Cardiac muscle cell (in vitro differentiated cells and primary cell): ENCODE measurements around the gene ENOSF1. TPM values are rescaled to one million over a fixed set of nuclear protein-coding genes. Genes with fewer than 3 reads are reported as not detected.

Source experiments
- DNase-seq, 2 donors: peaks; one replicate each; pipeline versions ENCODE4 v3.0.0 to v3.0.0-alpha.2; 2010 to 2017; ENCODE audit warnings: low read depth in 1 of 2, low spot score in 1 of 2
- H3K27ac ChIP-seq: fragments of 200-600 bp; sonication (generic); 2 replicates; pipeline ENCODE4 v1.5.1; 2016
- H3K27me3 ChIP-seq: fragments of 200-600 bp; sonication (generic); 2 replicates; pipeline ENCODE4 v1.6.0; 2016; ENCODE audit warnings: control low read depth
- H3K36me3 ChIP-seq: fragments of 200-600 bp; sonication (generic); 2 replicates; pipeline ENCODE4 v1.5.1; 2016; ENCODE audit warnings: control low read depth
- H3K4me1 ChIP-seq: fragments of 200-600 bp; sonication (generic); 2 replicates; pipeline ENCODE4 v1.8.1; 2017; ENCODE audit warnings: low read depth, mild to moderate bottlenecking, mixed run types
- H3K4me3 ChIP-seq: fragments of 200-600 bp; sonication (generic); 2 replicates; pipeline ENCODE4 v1.5.1; 2016; ENCODE audit warnings: mild to moderate bottlenecking
- H3K9me3 ChIP-seq: fragments of 200-600 bp; sonication (generic); 2 replicates; pipeline ENCODE4 v1.5.1; 2017; ENCODE audit warnings: low read depth, mild to moderate bottlenecking, control low read depth
- CTCF ChIP-seq: IDR thresholded peaks from 2 replicates; pipeline ENCODE4 v1.5.1; 2012; ENCODE audit warnings: low read depth, mild to moderate bottlenecking, low read length
- polyA plus RNA-seq: library from polyadenylated mRNA; unstranded; fragments of >200 nt; fragmentation: Nextera tagmentation; extraction: Ambion mirVana; gene quantifications from 2 replicates; pipeline ENCODE4 v1.2.1, GENCODE V29; 2016
- total RNA-seq: library from RNA; depleted of rRNA; stranded (reverse); fragments of >200 nt; gene quantifications from 2 replicates; pipeline ENCODE4 v1.2.3, GENCODE V29; 2016

Gene ENOSF1
- total and polyA plus RNA-seq, 2 experiments from 2014 or later, result 66.7 to 72.0 TPM

- Histone ChIP-seq H3K4me3 (no peak overlapping the region), H3K27me3 (no peaks in the 10 kb centered on the region), H3K36me3 (peaks cover 17% of the 10 kb centered on the region), H3K27ac (no peak overlapping the region), H3K4me1 (no peaks in the 10 kb centered on the region), H3K9me3 (no peaks in the 10 kb centered on the region)
- DNase-seq, result no peak
- TF ChIP-seq CTCF, result no peak
Measured at GRCh38 chr18:725646-726045, 13.2 kb upstream of the ENOSF1 start.

GRCh38 chr18:723541-724080 is 11.2 kb upstream of the ENOSF1 start:
- H3K27ac ChIP-seq, result no peak overlapping the region
- H3K4me1 ChIP-seq, result no peaks in the 10 kb centered on the region
- no peaks in the 10 kb centered on the region for H3K9me3 ChIP-seq
- H3K36me3 ChIP-seq, result peaks cover 15% of the 10 kb centered on the region
- no peak for DNase-seq
- H3K4me3 ChIP-seq, result no peak overlapping the region
- H3K27me3 ChIP-seq, result no peaks in the 10 kb centered on the region
- TF ChIP-seq CTCF, result no peak

GRCh38 chr18:717003-717402 is 4.6 kb upstream of the ENOSF1 start:
- TF ChIP-seq CTCF, result no peak
- DNase-seq, result no peak
- H3K36me3 ChIP-seq, result no peaks in the 10 kb centered on the region
- no peaks in the 10 kb centered on the region for H3K9me3 ChIP-seq
- no peaks in the 10 kb centered on the region for H3K27me3 ChIP-seq
- no peaks in the 10 kb centered on the region for H3K4me1 ChIP-seq
- no peak overlapping the region for H3K4me3 ChIP-seq
- H3K27ac ChIP-seq, result no peak overlapping the region

GRCh38 chr18:715626-716025 is 3.2 kb upstream of the ENOSF1 start:
- no peak for TF ChIP-seq CTCF
- no peaks in the 10 kb centered on the region for H3K9me3 ChIP-seq
- H3K4me1 ChIP-seq, result no peaks in the 10 kb centered on the region
- peak in 1 of 2 donors; percentile 45 for DNase-seq
- H3K27me3 ChIP-seq, result no peaks in the 10 kb centered on the region
- H3K27ac ChIP-seq, result no peak overlapping the region
- no peak overlapping the region for H3K4me3 ChIP-seq
- no peaks in the 10 kb centered on the region for H3K36me3 ChIP-seq

GRCh38 chr18:713135-713490 is 683 bp upstream of the ENOSF1 start:
- TF ChIP-seq CTCF, result no peak
- Histone ChIP-seq H3K27me3 (no peaks in the 10 kb centered on the region), H3K4me1 (peaks cover 5% of the 10 kb centered on the region), H3K27ac (no peak overlapping the region), H3K4me3 (no peak overlapping the region), H3K9me3 (no peaks in the 10 kb centered on the region), H3K36me3 (no peaks in the 10 kb centered on the region)
- no peak for DNase-seq
